ENCODE results near the gene ATXN3. TPM values are rescaled to one million over a fixed set of nuclear protein-coding genes. Genes with fewer than 3 reads are reported as not detected.

The ATXN3 gene
- total and polyA plus RNA-seq, 7 donors: 5.6 to 10.0 (median 7.1) TPM

DNA sequence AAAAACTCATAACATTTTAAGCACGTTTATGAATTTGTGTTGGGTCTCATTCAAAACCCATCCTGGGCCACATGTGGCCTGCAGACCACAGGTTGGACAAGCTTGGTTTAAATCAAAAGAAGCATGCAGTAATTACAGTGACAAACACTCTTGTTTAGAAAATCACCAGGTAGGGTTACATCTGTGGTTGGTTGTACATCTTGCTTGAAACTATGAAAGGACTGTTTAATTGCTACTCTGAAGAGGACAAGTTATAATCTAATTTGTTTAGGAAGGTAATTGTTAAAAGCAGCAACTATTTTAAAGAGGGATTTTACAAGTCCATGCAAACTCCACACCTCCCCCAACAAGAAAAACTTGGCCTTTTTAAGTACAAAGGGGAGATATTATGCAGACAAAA is 70.5 kb downstream of the ATXN3 start:
- H3K4me1 ChIP-seq: peaks cover 27% of the 10 kb centered on the region
- 22 to 72% (median 56%) methylated on average over 1 of the region's 1 CpG for WGBS, 3 donors
- intact Hi-C loops (cut with DNase I): no loop called here
- DNase-seq (no peak), ATAC-seq (no peak)
- no peaks in the 10 kb centered on the region for H3K9me3 ChIP-seq
- peaks cover 0 to 19% of the 10 kb centered on the region in 2 donors for H3K36me3 ChIP-seq (ENCODE audit: insufficient read depth in 1 of 2, low read depth in 1 of 2)
- no peak overlapping the region for H3K27ac ChIP-seq
- no peaks in the 10 kb centered on the region for H3K27me3 ChIP-seq (ENCODE audit: insufficient read depth in 3 of 3, low read length in 2 of 3)
- no peak overlapping the region for H3K4me3 ChIP-seq
- TF ChIP-seq, protein P1, sequence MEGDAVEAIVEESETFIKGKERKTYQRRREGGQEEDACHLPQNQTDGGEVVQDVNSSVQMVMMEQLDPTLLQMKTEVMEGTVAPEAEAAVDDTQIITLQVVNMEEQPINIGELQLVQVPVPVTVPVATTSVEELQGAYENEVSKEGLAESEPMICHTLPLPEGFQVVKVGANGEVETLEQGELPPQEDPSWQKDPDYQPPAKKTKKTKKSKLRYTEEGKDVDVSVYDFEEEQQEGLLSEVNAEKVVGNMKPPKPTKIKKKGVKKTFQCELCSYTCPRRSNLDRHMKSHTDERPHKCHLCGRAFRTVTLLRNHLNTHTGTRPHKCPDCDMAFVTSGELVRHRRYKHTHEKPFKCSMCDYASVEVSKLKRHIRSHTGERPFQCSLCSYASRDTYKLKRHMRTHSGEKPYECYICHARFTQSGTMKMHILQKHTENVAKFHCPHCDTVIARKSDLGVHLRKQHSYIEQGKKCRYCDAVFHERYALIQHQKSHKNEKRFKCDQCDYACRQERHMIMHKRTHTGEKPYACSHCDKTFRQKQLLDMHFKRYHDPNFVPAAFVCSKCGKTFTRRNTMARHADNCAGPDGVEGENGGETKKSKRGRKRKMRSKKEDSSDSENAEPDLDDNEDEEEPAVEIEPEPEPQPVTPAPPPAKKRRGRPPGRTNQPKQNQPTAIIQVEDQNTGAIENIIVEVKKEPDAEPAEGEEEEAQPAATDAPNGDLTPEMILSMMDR (IDR thresholded peaks at IDR 0.05): no peak

DNA sequence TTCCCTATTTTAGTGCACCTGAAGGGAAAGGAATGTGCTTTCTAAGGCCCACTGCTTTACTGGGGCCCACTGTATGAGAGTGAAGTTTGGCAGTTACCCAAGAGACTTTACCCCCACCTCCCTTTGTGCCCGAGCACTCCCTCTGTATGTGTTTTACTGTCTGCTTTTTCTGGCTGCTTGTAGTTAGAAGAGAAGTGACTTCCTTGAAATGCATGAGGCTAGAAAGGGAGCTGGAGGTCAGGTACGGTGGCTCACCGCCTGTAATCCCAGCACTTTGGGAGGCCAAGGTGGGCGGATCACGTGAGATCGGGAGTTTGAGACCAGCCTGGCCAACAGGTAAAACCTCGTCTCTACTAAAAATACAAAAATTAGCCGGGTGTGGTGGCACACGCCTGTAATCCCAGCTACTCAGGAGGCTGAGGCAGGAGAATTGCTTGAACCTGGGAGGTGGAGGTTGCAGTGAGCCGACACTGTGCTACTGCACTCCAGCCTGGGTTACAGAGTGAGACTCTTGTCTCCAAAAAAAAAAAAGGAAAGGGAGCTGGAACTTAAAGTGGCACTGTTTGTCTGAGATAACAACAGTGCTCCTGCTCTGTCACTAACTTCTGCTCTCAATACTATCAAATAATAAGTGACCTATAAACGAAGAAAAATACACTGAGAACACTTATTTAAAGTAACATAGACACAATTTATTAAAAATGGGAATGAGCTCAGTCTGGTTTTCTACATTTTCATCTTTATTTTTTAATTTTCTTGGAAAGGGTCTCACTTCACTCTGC is 72.3 kb downstream of the ATXN3 start:
- Histone ChIP-seq H3K27me3 (ENCODE audit: insufficient read depth in 3 of 3, low read length in 2 of 3) (no peaks in the 10 kb centered on the region), H3K9me3 (no peaks in the 10 kb centered on the region), H3K36me3 (ENCODE audit: insufficient read depth in 1 of 2, low read depth in 1 of 2) (peaks cover 0 to 33% of the 10 kb centered on the region in 2 donors), H3K4me1 (peaks cover 25% of the 10 kb centered on the region), H3K27ac (no peak overlapping the region), H3K4me3 (no peak overlapping the region)
- intact Hi-C loops (cut with DNase I): no loop called here
- TF ChIP-seq, protein P1 (IDR thresholded peaks at IDR 0.05): no peak
- DNase-seq: no peak
- 88 to 94% (median 94%) methylated on average over 11 of the region's 11 CpGs for WGBS, 3 donors
- ATAC-seq: no peak

DNA sequence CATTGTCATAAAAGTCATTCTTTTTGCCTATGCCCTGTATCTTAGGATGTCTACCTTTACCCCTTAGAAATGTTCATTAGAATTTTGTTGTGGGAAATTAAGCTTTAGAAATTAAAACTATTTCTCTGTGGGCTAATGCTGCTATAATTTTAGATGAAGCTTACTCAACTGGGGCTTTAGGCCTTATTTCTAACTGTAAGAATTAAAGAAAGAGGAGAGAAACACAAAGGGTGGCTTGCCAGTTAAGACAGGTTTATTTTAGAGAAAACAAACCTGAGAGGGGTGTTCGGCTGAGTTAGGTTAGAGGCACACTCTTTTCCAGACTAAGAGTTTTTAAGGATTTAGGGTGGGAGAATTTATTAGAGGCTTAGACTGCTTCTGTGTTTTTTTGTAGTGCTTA is 72.9 kb downstream of the ATXN3 start:
- Histone ChIP-seq H3K4me1 (peaks cover 25% of the 10 kb centered on the region), H3K36me3 (ENCODE audit: insufficient read depth in 1 of 2, low read depth in 1 of 2) (peaks cover 0 to 36% of the 10 kb centered on the region in 2 donors), H3K27me3 (ENCODE audit: insufficient read depth in 3 of 3, low read length in 2 of 3) (no peaks in the 10 kb centered on the region), H3K9me3 (no peaks in the 10 kb centered on the region), H3K4me3 (no peak overlapping the region), H3K27ac (no peak overlapping the region)
- ATAC-seq (no peak), DNase-seq (no peak)
- WGBS, 3 donors: 91 to 98% (median 96%) methylated on average over 1 of the region's 1 CpG
- intact Hi-C loops (cut with DNase I): no loop called here
- TF ChIP-seq, protein P1 (IDR thresholded peaks at IDR 0.05): no peak

DNA sequence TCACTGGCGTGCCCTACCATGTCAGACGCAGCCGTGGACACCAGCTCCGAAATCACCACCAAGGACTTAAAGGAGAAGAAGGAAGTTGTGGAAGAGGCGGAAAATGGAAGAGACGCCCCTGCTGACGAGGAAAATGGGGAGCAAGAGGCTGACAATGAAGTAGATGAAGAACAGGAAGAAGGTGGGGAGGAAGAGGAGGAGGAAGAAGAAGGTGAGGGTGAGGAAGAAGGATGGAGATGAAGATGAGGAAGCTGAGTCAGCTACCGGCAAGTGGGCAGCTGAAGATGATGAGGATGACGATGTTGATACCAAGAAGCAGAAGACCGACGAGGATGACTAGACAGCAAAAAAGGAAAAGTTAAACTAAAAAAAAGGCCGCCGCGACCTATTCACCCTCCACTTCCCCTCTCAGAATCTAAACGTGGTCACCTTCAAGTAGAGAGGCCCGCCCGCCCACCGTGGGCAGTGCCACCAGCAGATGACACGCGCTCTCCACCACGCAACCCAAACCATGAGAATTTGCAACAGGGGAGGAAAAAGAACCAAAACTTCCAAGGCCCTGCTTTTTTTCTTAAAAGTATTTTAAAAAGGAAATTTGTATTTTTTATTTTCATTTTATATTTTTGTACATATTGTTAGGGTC is 79.7 kb downstream of the ATXN3 start:
- Histone ChIP-seq H3K36me3 (ENCODE audit: insufficient read depth in 1 of 2, low read depth in 1 of 2) (peaks cover 0 to 82% of the 10 kb centered on the region in 2 donors), H3K27ac (no peak overlapping the region), H3K27me3 (ENCODE audit: insufficient read depth in 3 of 3, low read length in 2 of 3) (no peaks in the 10 kb centered on the region), H3K4me3 (no peak overlapping the region), H3K9me3 (no peaks in the 10 kb centered on the region), H3K4me1 (no peaks in the 10 kb centered on the region)
- 90 to 93% (median 91%) methylated on average over 19 to 21 of the region's 21 CpGs for WGBS, 3 donors
- DNase-seq: no peak
- no peak for ATAC-seq
- intact Hi-C loops (cut with DNase I): no loop called here
- TF ChIP-seq, protein P1 (IDR thresholded peaks at IDR 0.05): no peak
